Keratinocyte (primary cell): ENCODE data around the gene KCNMA1. TPM values are rescaled to one million over a fixed set of nuclear protein-coding genes. Genes with fewer than 3 reads are reported as not detected.
A peak's percentile ranks its signal among the peaks of the same experiment; 100 is the strongest.

Experiments
- DNase-seq: peaks from one replicate; pipeline ENCODE4 v3.0.0-alpha.2; 2011; ENCODE audit warnings: low read depth, missing footprints, low spot score
- FAIRE-seq: peaks from 2 replicates; lab custom pipeline; 2011; peaks lifted over from hg19 to GRCh38; lab: Jason Lieb, UNC
- H2AFZ ChIP-seq: 2 replicates; pipeline ENCODE4 v1.6.0; 2012; ENCODE audit warnings: low read length, control low read depth, inconsistent platforms; ENCODE audit not compliant: control insufficient read depth
- H3K27ac ChIP-seq: 2 replicates; pipeline ENCODE4 v1.5.1; 2011; ENCODE audit warnings: low read length; ENCODE audit not compliant: control insufficient read depth, insufficient read depth
- H3K27me3 ChIP-seq: 3 replicates; pipeline ENCODE4 v1.6.0; 2011; ENCODE audit warnings: low read length; ENCODE audit not compliant: control insufficient read depth, insufficient read depth; ENCODE audit errors: extremely low read depth
- H3K36me3 ChIP-seq, 2 experiments: 2 replicates in 1 of 2; 3 replicates in 1 of 2; pipeline ENCODE4 v1.5.1; 2011; ENCODE audit warnings: low read length in 2 of 2, mild to moderate bottlenecking in 1 of 2; ENCODE audit not compliant: control insufficient read depth in 2 of 2, insufficient read depth in 2 of 2; ENCODE audit errors: extremely low read depth in 1 of 2
- H3K4me1 ChIP-seq: 3 replicates; pipeline ENCODE4 v1.5.1; 2011; ENCODE audit warnings: low read length; ENCODE audit not compliant: control insufficient read depth, insufficient read depth; ENCODE audit errors: extremely low read depth
- H3K4me2 ChIP-seq: 3 replicates; pipeline ENCODE4 v1.6.0; 2011; ENCODE audit warnings: low read depth, low read length; ENCODE audit not compliant: control insufficient read depth, insufficient read depth; ENCODE audit errors: extremely low read depth
- H3K4me3 ChIP-seq, 3 experiments: fragments of 200-600 bp in 1 of 3; sonication (generic) in 1 of 3; 2 replicates in 2 of 3; 3 replicates in 1 of 3; pipeline ENCODE4 v1.5.1; 2011 to 2016; ENCODE audit warnings: low read length in 3 of 3, mild to moderate bottlenecking in 3 of 3, control low read depth in 2 of 3, inconsistent platforms in 1 of 3, low read depth in 1 of 3, mixed read lengths in 1 of 3, mixed run types in 1 of 3, moderate library complexity in 1 of 3; ENCODE audit not compliant: control insufficient read depth in 2 of 3, insufficient read depth in 2 of 3; ENCODE audit errors: extremely low read depth in 1 of 3
- H3K79me2 ChIP-seq: 2 replicates; pipeline ENCODE4 v1.6.0; 2012; ENCODE audit warnings: low read length; ENCODE audit not compliant: control insufficient read depth, insufficient read depth
- H3K9ac ChIP-seq: 3 replicates; pipeline ENCODE4 v1.6.0; 2011; ENCODE audit warnings: low read length; ENCODE audit not compliant: control insufficient read depth, insufficient read depth; ENCODE audit errors: extremely low read depth
- H3K9me1 ChIP-seq: 3 replicates; pipeline ENCODE4 v1.6.0; 2011; ENCODE audit warnings: low read length; ENCODE audit not compliant: control insufficient read depth, insufficient read depth; ENCODE audit errors: extremely low read depth
- H3K9me3 ChIP-seq: 2 replicates; pipeline ENCODE4 v1.5.1; 2012; ENCODE audit warnings: low read depth, low read length; ENCODE audit not compliant: control insufficient read depth
- H4K20me1 ChIP-seq: 3 replicates; pipeline ENCODE4 v1.6.0; 2011; ENCODE audit warnings: low read length; ENCODE audit not compliant: control insufficient read depth, insufficient read depth; ENCODE audit errors: extremely low read depth
- EZH2 ChIP-seq: IDR thresholded peaks from one replicate; pipeline ENCODE4 v1.6.1; 2012; ENCODE audit warnings: inconsistent platforms, mild to moderate bottlenecking, low read length, moderate library complexity
- dilution Hi-C: fragments of 300-500 bp; cut with MboI; formaldehyde crosslinking; loops from one replicate; pipeline ENCODE4 v1.7.0; 2020; ENCODE audit warnings: low sequenced_read_pairs; ENCODE audit not compliant: extremely low pct_ligation_motif_present
- polyA plus RNA-seq, 5 experiments: library from polyadenylated mRNA; depleted of rRNA in 3 of 5; stranded (reverse) in 3 of 5; stranded (forward) in 1 of 5; unstranded in 1 of 5; fragments of >200 nt; gene quantifications; 1 replicate in 1 of 5; 2 replicates in 3 of 5; 3 replicates in 1 of 5; pipeline versions ENCODE4 v1.2.1 to v1.2.3, GENCODE V29; 2011 to 2012; ENCODE audit warnings: missing spikeins in 2 of 5, low read depth in 1 of 5, low replicate concordance in 1 of 5
- TF ChIP-seq, protein P1 (sequence below), 3 experiments: IDR thresholded peaks in 1 of 3; conservative IDR thresholded peaks in 1 of 3; optimal IDR thresholded peaks in 1 of 3; 2 replicates in 2 of 3; 3 replicates in 1 of 3; pipeline versions ENCODE3 to v1.5.1; 2011; ENCODE audit warnings: low read length in 3 of 3, mild to moderate bottlenecking in 3 of 3, moderate library complexity in 2 of 3, control low read depth in 1 of 3, inconsistent platforms in 1 of 3; ENCODE audit not compliant: insufficient read depth in 2 of 3; ENCODE audit errors: extremely low read depth in 1 of 3

Gene KCNMA1
- polyA plus RNA-seq, 1 donor (not counting 4 experiments of a cell fraction or from before 2014, with no cell fraction given), result 6.3 TPM

DNA sequence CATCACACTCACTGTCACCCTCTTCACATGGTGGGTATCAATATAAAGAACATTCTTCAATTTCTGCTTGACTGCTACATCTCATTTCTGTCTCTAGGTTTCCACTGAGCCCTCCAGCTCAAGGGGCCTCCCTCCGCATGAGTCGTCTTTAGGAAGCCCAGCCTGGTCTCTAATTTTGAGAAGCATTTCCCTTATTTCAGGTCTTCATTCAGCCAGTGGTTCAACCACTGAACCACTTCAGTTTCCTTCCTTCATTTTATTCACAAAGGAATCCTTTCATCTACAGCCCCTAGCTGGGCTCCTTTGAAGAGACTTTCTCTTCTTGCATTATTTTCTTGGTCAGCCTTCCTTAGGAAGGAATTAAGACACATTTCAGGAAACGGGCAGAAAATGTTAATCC, 257.4 kb downstream of the KCNMA1 start:
- no peak for FAIRE-seq
- peaks cover 2% of the 10 kb centered on the region for H3K9me1 ChIP-seq
- TF ChIP-seq, protein P1, sequence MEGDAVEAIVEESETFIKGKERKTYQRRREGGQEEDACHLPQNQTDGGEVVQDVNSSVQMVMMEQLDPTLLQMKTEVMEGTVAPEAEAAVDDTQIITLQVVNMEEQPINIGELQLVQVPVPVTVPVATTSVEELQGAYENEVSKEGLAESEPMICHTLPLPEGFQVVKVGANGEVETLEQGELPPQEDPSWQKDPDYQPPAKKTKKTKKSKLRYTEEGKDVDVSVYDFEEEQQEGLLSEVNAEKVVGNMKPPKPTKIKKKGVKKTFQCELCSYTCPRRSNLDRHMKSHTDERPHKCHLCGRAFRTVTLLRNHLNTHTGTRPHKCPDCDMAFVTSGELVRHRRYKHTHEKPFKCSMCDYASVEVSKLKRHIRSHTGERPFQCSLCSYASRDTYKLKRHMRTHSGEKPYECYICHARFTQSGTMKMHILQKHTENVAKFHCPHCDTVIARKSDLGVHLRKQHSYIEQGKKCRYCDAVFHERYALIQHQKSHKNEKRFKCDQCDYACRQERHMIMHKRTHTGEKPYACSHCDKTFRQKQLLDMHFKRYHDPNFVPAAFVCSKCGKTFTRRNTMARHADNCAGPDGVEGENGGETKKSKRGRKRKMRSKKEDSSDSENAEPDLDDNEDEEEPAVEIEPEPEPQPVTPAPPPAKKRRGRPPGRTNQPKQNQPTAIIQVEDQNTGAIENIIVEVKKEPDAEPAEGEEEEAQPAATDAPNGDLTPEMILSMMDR (optimal IDR thresholded peaks at IDR 0.05 in 1 of 3, IDR thresholded peaks at IDR 0.05 in 1 of 3, conservative IDR thresholded peaks at IDR 0.05 in 1 of 3; ENCODE audit: extremely low read depth in 1 of 3, insufficient read depth in 2 of 3, low read length in 3 of 3), result no peak
- TF ChIP-seq EZH2, result no peak
- H3K79me2 ChIP-seq, result no peaks in the 10 kb centered on the region
- DNase-seq, result no peak
- no peaks in the 10 kb centered on the region for H3K36me3 ChIP-seq
- no peak overlapping the region for H3K4me2 ChIP-seq
- no peaks in the 10 kb centered on the region for H3K9me3 ChIP-seq
- H3K27me3 ChIP-seq, result no peaks in the 10 kb centered on the region
- H4K20me1 ChIP-seq, result no peaks in the 10 kb centered on the region
- no peak overlapping the region for H3K4me3 ChIP-seq
- no peak overlapping the region for H3K27ac ChIP-seq
- H2AFZ ChIP-seq, result no peak overlapping the region
- H3K4me1 ChIP-seq, result no peaks in the 10 kb centered on the region
- dilution Hi-C loops, result no loop called here
- H3K9ac ChIP-seq, result no peak overlapping the region

DNA sequence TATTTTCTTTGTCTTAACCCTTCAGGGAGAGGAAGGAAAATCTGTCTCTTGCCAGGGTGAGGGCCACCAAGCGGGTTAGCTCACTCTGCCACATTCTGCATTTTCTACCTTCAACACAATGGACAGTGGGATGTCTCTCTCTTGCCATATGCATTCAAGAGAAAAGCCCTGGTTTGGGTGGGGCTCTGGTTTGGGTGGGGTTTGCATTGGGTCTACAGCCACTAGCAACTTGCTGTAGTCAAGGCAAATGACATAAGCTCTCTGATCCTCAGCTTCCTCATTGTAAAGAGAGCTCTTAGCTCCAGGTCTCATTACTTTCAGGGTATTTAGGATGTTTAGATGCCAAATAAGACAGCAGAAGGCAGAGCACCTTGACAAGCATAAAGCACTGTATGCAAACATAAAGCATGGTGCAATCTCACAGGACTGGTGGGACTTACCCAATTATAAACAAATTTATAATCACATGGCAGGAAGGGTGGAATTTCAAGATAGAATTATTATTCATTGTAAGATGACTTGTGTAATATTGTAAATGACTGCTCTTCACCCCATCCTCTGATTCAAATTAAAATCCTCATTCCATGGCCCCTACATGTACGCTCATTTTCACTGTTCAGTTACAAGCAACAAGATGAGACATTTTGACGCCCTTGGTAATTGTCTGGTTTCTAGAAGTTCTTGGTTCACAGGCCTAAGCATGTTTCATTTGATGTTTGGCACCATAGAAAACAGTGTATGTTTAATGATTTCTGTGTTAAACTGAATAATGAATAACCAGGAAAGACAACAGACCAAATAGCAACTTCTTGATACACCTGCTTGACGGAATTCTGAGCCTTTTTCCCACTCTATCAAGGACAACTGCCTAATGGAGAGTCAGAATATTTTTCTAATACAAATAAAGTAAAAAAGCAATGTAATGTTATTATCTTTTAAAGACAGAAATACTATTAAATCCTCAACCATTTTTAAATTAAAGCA, 258.9 kb downstream of the KCNMA1 start:
- Histone ChIP-seq H3K79me2 (no peaks in the 10 kb centered on the region), H3K4me1 (no peaks in the 10 kb centered on the region), H4K20me1 (no peaks in the 10 kb centered on the region), H2AFZ (no peak overlapping the region), H3K4me2 (no peak overlapping the region), H3K27ac (no peak overlapping the region), H3K27me3 (no peaks in the 10 kb centered on the region), H3K9ac (no peak overlapping the region), H3K36me3 (no peaks in the 10 kb centered on the region), H3K9me1 (peaks cover 2% of the 10 kb centered on the region), H3K9me3 (no peaks in the 10 kb centered on the region), H3K4me3 (no peak overlapping the region)
- dilution Hi-C loops, result no loop called here
- TF ChIP-seq EZH2, result no peak
- TF ChIP-seq, protein P1 (optimal IDR thresholded peaks at IDR 0.05 in 1 of 3, IDR thresholded peaks at IDR 0.05 in 1 of 3, conservative IDR thresholded peaks at IDR 0.05 in 1 of 3; ENCODE audit: extremely low read depth in 1 of 3, insufficient read depth in 2 of 3, low read length in 3 of 3), result no peak
- FAIRE-seq (peak; percentile 52), DNase-seq (no peak)
